PFSK-1 (cell line): Measurements from ENCODE around the gene SRGAP3.

Experiments
- FOXP2 ChIP-seq: optimal IDR thresholded peaks from 2 replicates; pipeline ENCODE3; 2011; ENCODE audit warnings: borderline replicate concordance, control low read depth, inconsistent platforms; ENCODE audit not compliant: insufficient read depth; ENCODE audit errors: extremely low read length, extremely low read depth
- POLR2AphosphoS5 ChIP-seq: IDR thresholded peaks from 2 replicates; pipeline ENCODE4 v1.6.1; 2012; ENCODE audit warnings: low read depth, mild to moderate bottlenecking, control low read depth, low read length, moderate library complexity
- SIN3A ChIP-seq: IDR thresholded peaks from 2 replicates; pipeline ENCODE4 v1.6.1; 2012; ENCODE audit warnings: mild to moderate bottlenecking, low read length, moderate library complexity, borderline replicate concordance; ENCODE audit not compliant: insufficient read depth
- TAF1 ChIP-seq: IDR thresholded peaks from 2 replicates; pipeline ENCODE4 v1.6.1; 2012; ENCODE audit warnings: low read length, control low read depth, borderline replicate concordance; ENCODE audit not compliant: insufficient read depth
- TF ChIP-seq, protein P1 (sequence below), 2 experiments: IDR thresholded peaks; 2 replicates each; pipeline versions ENCODE4 v1.6.1 to v1.8.0; 2011 to 2012; ENCODE audit warnings: low read depth in 2 of 2, low read length in 2 of 2, control low read depth in 1 of 2, inconsistent platforms in 1 of 2, mild to moderate bottlenecking in 1 of 2, moderate library complexity in 1 of 2; ENCODE audit not compliant: insufficient read depth in 1 of 2

SRGAP3 gene

DNA sequence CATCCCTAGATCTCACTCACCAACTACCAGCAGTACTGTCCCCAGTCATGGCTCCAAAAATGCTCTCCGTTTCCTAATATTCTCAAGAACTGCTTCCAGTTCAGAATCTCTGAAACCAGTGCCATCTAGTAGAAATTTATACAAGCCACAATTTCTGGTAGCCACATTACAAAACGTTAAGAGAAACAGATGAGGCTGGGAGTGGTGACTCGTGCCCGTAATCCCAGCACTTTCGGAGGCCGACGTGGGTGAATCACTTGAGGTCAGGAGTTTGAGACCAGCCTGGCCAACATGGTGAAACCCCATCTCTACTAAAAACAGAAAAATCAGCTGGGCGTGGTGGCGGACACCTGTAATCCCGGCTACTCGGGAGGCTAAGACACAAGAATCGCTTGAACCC, 207.8 kb downstream of the SRGAP3 start:
- TF ChIP-seq FOXP2 (no peak), POLR2AphosphoS5 (no peak), TAF1 (no peak), SIN3A (no peak)
- TF ChIP-seq, protein P1, sequence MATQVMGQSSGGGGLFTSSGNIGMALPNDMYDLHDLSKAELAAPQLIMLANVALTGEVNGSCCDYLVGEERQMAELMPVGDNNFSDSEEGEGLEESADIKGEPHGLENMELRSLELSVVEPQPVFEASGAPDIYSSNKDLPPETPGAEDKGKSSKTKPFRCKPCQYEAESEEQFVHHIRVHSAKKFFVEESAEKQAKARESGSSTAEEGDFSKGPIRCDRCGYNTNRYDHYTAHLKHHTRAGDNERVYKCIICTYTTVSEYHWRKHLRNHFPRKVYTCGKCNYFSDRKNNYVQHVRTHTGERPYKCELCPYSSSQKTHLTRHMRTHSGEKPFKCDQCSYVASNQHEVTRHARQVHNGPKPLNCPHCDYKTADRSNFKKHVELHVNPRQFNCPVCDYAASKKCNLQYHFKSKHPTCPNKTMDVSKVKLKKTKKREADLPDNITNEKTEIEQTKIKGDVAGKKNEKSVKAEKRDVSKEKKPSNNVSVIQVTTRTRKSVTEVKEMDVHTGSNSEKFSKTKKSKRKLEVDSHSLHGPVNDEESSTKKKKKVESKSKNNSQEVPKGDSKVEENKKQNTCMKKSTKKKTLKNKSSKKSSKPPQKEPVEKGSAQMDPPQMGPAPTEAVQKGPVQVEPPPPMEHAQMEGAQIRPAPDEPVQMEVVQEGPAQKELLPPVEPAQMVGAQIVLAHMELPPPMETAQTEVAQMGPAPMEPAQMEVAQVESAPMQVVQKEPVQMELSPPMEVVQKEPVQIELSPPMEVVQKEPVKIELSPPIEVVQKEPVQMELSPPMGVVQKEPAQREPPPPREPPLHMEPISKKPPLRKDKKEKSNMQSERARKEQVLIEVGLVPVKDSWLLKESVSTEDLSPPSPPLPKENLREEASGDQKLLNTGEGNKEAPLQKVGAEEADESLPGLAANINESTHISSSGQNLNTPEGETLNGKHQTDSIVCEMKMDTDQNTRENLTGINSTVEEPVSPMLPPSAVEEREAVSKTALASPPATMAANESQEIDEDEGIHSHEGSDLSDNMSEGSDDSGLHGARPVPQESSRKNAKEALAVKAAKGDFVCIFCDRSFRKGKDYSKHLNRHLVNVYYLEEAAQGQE (IDR thresholded peaks at IDR 0.05; ENCODE audit: insufficient read depth in 1 of 2, low read depth in 2 of 2, low read length in 2 of 2), result no peak

DNA sequence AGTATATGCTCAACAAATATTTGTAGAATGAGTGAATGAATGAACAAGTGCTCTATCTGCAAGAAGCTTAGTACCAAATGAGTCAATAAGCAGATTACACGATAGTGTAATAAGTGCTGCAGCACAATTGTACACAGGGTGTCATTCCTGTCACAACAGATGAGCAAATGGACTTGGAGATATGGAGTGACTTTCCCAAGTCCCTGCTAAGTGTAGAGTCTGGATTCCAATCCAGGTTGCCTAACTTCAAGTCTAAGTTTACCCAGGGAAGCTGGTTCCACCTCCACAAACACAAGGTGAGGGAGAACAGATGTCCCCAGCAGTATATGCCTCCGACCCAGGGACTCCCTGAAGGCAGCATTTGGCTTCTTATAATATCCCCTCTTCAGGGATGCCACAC, 208.4 kb downstream of the SRGAP3 start:
- TF ChIP-seq POLR2AphosphoS5 (no peak), SIN3A (no peak), TAF1 (no peak)

DNA sequence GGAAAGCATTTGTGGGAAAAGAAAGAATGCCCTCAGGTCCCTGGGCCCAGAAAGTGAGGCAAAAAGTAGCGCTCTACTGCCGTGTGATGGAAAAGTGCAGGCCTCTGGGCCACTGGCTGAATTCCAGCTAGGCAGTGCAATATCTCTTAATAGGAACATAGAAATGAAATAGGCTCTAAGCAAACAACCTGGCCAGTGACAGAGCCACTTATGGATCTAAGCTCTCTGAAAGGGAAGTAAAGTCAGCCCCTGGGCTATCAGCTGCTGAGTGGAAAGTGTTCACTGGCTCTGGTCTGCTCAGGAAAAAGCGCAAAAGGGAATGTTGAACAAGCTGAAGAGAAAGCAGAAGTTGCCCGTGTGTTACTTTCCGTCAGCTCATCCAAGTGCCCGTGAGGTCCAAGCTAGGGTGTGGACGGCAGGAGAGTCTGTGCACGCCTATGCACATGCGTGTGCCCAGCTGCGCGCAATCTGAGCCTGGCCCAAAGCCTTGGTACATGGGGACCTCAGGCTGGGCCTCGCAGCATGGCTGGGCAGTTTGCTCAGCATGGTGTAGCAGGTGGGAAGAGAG, 212.2 kb downstream of the SRGAP3 start:
- TF ChIP-seq FOXP2 (no peak), TAF1 (no peak), POLR2AphosphoS5 (no peak)
- TF ChIP-seq, protein P1 (IDR thresholded peaks at IDR 0.05; ENCODE audit: insufficient read depth in 1 of 2, low read depth in 2 of 2, low read length in 2 of 2), result no peak

DNA sequence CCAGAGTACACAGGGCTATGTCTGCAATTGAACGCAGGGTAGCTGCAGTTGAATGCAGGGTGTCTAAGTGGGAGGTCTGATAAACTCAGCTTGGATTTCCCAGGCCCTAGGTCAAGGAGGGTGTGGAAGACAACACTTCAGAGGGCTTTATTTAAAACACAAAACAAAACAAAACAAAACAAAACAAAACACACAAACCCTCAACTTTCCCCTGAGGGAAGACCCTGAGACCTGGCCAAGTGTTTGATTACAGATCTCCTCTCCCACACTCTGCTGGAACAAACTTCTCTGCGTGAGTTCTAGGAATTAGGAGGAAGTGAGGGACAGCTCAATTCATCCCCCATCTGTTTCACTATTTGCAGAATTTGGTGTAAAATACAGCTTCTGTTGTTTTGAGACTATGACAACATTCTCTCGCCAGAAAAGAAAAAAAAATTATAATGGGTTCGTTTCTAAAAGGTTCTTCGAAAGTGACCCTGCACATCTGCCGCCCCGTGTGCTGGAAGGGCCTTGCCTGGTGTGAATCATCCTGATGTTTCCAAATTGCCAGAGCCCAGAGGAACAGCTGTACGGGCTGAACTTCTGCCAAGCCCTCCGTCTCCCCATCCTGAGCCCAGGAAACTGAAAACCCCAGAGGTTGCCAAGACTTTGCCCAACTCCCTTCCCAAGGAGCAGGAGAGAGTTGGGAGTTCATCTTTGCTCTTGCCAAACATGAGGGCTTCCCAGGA, 212.9 kb downstream of the SRGAP3 start:
- TF ChIP-seq SIN3A (no peak), TAF1 (no peak), FOXP2 (no peak), POLR2AphosphoS5 (no peak)
- TF ChIP-seq, protein P1 (IDR thresholded peaks at IDR 0.05; ENCODE audit: insufficient read depth in 1 of 2, low read depth in 2 of 2, low read length in 2 of 2), result no peak

DNA sequence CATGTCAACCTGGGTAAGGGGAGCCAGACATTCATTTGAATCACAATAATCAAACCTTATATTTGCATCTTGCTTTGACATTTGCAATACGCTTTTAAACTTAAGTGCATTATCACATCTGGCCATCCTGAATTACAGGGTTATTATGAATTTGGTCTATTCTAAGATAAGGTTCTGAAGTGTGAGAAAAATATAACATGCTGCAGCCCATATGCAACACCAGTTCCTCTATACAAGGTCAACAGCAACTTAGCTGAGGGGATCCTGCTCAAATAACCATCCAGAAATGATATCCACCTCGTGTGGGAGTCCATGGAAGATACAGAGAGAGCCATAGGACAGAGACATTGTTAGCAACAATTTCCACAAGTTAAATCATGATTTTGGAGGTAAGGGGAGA, 213.5 kb downstream of the SRGAP3 start:
- TF ChIP-seq, protein P1 (IDR thresholded peaks at IDR 0.05; ENCODE audit: insufficient read depth in 1 of 2, low read depth in 2 of 2, low read length in 2 of 2), result no peak
- TF ChIP-seq TAF1 (no peak), SIN3A (no peak), FOXP2 (no peak), POLR2AphosphoS5 (no peak)
